NCI-H2029 treated with DMSO at 0.1 percent for 48 hours (cell line): ENCODE data around the gene MCHR1.
"Not testable (repeated sequence)": the region's sequence is repeated elsewhere in the genome, so short reads cannot be mapped to it uniquely, and the experiment has no call there.

Source experiments
- DNase-seq: peaks from one replicate; lab custom pipeline; 2025; lab: John Stamatoyannopoulos, UW

Gene MCHR1

GRCh38 chr22:40679249-40679963, at the start of gene MCHR1:
Gene MCHR1 (plus strand): TSS chr22:40679484. CDS start chr22:40679653, 169 bp downstream.
- no peak for DNase-seq

DNA sequence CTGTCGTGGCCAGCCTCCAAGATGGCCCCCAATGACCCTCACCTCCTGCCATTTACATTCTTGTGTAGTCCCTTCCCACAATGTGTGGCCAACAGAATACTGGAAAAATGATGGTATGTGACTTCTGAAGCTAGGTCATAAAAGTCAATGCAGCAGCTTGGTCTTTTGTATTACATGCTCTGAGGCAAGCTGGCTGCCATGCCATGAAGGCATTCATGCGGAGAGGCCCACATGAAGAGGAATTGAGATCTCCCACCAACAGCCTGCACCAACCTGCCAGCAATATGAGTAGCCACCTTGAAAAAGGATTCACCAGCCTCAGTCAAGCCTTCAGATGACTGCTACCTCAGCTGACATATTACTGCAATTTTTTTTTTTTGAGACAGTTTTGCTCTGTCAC, 47.4 kb upstream of the MCHR1 start:
- DNase-seq, result no peak

GRCh38 chr22:40633036-40633435, 46.2 kb upstream of the MCHR1 start:
- no peak for DNase-seq

DNA sequence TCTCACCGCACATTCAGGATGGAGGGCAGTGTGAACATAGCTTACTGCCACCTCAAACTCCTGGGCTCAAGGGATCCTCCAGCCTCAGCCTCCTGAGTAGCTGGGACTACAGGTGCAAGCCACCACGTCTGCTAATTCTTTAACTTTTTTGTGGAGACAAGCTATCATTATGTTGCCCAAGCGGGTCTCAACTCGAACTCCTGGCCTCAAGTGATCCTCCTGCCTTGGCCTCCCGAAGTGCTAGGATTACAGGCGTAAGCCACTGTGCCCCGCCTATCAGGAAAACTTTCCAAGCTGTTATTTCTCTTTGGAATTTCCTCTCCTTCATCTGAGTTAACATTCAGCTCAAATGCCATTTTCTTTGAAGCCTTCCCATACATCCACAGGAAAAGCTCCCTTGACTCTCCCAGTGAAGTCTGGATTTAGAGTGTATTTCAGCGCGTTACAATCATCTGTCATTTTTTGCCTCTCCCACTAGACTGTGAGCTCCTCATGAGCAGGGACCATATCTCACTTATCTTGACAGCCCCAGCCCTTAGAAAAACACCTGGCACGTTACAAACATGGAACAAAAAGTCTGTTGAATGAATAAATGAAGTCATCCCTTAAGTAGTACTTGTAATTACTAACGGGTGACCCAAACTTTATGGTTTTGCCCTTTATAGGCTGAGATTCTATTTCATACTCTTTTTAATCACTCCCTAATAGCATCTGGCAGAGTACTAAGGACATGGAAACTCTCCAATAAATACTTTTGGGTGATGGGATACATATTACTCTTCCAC, 45.0 kb upstream of the MCHR1 start:
- no peak for DNase-seq

- no peak for DNase-seq
Observed at GRCh38 chr22:40635043-40635939, 44.0 kb upstream of the MCHR1 start.

DNA sequence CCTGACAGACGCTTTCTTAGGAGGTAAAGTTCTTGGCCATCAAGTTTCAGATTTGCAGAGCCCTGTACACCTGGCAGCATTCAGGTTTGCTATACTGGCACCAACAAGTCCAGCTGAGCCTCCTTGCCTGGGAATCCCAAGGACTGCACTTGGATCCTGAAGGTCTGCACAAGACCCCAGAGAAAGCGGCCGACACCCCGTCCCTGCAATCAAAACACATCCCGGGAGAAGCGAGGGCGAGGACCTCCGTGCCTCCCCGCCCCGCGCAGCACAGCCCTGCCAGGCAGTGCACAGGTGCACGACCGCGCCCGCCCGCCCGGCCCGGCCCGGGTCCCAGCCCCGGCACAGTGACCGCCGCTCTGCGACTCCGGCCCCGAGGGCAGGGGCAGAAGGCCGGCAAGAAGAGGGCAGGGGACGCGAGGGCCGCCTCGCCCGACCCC, 43.3 kb upstream of the MCHR1 start:
- DNase-seq, result no peak

- DNase-seq, result peak; percentile 81
Observed at GRCh38 chr22:40636380-40637182, 42.7 kb upstream of the MCHR1 start, which contains the start of gene MRTFA. Gene MRTFA (minus strand): TSS chr22:40636719.

GRCh38 chr22:40637183-40638150, 41.8 kb upstream of the MCHR1 start:
- DNase-seq, result no peak

DNA sequence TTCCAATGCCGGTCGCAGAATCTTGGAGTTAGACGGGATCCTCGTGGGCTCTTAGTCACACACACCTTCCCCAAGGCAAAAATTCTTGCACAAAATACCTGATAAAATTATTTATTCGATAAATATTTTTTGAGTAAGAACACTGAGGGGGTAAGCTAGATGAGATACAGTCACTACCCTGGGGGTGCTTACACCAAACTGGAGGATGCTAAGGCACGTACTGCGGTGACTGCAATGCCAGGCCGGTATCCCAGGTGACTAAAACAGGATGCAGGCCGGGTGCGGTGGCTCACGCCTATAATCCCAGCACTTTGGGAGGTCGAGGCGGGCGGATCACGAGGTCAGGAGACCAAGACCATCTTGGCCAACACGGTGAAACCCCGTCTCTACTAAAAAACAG, 41.0 kb upstream of the MCHR1 start:
- DNase-seq, result no peak

- DNase-seq, result no peak
Observed at GRCh38 chr22:40641269-40641668, 38.0 kb upstream of the MCHR1 start.

DNA sequence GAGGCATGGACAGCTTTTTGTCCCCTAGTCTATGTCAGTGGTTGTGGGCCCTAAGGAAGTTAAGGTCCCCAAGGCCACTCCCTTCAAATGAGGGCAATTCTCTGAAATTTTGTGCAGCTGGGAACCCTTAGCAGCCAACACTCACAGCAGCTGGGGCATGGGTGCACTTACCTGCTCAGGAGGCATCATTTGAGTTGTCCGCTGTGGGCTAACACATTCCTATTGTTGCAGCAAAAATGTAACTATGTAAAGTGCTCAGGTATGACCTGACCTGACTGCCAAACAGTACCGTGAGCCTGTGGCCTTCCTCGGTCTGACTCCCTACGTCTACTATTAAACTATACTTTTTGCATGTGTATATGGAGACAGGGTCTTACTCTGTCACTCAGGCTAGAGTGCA, 37.0 kb upstream of the MCHR1 start:
- no peak for DNase-seq

GRCh38 chr22:40645579-40646197, 33.6 kb upstream of the MCHR1 start:
- no peak for DNase-seq

- no peak for DNase-seq
Observed at GRCh38 chr22:40648386-40648785, 30.9 kb upstream of the MCHR1 start.

- no peak for DNase-seq
Observed at GRCh38 chr22:40651057-40651456, 28.2 kb upstream of the MCHR1 start.

DNA sequence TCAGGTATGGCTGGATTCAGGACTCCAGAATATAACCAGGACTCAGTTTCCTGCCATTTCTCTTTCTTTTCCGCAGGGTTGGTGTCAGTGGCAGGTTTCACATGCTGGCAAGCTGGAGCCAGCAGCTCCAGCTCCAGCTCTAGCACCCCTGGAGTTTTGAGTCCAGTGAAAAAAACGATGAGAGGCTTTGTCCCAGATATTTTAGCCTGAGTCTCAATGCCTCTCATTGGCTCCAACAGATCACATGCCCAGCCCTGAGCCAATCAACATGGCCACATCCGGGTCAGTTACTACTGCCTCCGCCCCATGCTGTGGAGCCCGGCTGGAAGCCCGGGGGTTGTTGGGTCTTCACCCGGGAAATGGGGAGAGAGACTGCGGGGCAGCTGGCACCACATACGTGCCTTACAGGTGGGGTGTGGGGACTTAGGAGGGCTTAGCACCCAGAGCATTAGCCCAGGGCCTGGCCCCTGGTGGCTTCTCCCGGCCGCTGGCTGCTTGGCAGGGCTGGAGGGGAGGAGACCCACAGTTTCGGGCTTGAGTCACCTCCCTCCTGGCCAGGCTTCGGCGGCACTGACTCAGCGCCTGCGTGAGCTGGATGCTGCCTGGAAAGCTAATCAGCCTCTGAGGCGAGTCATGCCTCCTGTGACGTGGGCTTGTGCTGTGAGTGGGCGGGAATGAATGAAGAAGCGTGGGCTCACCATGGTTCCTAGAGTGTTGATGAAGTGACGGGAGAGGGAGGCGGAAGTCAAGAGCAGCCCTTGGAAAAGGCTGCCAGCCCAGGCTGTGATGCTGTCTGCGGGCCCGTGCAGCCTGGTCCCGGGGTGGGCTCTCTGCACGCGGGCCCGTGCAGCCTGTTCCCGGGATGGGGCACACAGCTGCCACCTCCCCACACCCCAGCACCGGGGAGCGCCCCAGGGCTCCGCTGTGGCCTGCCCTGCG, 27.5 kb upstream of the MCHR1 start:
- DNase-seq, result peak; percentile 75

DNA sequence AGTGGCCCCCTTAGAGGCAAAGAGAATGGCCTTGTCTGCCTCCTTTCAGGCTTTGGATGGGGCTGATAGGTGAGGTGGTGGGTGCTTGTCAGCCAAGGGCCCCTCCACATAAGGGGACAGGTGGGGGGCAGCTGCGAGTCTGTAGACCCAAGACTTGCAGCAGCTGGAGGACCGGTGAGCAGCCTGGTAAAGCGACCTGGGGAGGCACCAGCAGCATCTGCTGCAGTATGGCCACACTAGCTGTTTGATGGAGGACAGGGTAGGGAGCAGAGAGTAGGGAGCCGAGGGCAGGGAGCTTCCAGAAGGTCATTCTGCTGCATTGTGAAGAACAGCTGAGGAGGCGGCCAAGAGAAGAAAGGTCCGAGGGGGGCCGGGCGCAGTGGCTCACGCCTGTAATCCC, 25.9 kb upstream of the MCHR1 start:
- DNase-seq, result no peak

DNA sequence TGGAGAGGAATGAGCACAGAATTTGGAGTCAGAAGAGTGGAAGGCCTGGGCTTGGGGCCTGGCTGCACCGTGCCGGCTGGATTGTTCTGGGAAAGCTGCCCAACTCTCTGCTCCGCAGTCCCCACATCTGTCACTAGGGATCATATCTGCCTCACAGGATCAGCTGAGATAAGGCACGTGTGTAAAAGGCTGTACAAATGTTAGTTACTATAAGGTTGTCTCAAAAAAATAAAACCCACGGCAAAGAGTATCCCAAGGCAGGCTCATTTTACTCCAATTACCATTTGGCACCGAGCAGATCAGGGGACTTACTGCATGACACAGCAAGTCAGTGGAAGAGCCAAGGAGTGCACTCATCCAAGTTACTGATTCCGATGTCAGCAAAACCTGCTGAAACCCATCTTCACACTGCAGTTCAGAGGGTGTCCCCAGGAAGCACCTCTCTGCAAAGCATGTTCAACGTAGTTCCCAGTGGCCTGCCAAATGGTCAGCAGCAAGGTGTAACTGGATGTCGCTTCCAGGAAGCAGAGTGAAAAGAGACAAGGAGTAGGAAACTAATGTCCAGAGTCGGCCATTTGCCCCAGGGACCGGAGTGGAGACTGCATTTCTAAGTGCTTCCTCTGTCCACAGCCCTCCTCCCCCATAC, 24.6 kb upstream of the MCHR1 start:
- no peak for DNase-seq

DNA sequence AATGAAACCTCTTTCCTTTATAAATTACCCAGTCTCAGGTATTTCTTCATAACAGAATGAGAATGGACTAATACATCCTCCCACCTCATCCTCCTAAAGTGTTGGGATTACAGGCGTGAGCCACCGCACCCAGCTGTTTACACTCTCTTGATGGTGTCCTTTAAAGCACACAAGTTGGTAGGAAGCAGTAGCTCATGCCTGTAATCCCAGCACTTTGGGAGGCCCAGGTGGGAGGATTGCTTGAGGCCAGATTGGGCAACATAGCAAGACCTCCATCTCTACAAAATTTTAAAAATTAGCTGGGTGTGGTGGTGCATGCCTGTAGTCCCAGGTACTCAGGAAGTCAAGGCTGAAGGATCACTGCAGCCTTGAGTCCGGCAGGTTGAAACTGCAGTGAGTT, 23.3 kb upstream of the MCHR1 start:
- DNase-seq, result not testable (repeated sequence)
